Measurements from ENCODE around the gene DENND11.

DENND11 gene

DNA sequence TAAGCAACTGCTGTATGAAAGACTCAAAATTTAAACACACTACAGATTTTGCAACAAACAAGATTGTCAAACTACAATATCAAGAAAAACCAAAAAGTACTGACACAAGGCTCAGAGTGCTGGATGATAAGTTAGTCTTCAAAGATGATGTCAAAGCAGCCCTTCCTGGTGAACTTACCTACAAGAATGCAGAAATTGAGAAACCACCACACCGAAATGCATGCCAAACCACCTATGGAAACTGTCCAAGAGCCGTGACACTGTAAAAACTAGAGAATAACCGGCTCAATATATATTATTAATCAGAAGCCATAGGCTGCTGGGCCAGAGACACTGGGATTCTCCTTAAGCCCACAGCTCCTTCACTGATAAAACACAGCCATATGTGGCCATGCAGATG, 25.3 kb downstream of the DENND11 start:
- no peak for DNase-seq

DNA sequence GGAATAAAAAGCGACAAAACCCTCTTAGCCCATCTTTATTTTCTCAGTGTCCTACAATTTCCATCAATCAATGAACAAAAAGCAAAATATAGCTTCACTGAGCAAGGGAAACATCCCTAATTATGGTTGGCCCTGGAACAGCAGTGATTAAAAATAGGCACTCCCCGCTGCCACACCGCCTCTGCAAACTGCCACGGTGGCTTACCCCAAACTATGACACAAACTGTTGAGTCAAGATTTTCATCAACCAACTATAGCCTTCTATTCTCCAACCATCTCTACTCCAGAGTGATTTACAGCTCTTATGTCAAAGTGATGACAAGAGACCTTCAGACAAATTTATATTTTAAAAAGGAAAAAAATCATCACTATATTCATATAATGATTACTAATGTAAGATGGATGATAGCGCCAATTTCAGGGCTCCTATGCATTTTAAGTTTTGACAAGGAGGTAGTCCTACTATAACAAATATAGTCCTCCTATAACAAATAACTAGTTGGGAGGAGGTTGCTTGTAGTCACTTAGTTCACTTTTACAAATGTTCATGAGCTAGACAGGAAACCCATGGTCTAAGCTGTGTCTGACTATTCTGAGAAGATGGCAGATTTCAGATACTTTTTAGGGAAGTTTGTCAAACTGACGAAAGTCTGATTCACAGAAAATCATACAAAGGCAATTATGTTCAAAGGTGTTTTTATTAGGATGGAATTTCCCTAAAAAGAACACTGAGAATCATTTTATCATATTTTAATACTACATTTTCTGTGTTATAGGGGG, 26.3 kb downstream of the DENND11 start:
- no peak for DNase-seq

DNA sequence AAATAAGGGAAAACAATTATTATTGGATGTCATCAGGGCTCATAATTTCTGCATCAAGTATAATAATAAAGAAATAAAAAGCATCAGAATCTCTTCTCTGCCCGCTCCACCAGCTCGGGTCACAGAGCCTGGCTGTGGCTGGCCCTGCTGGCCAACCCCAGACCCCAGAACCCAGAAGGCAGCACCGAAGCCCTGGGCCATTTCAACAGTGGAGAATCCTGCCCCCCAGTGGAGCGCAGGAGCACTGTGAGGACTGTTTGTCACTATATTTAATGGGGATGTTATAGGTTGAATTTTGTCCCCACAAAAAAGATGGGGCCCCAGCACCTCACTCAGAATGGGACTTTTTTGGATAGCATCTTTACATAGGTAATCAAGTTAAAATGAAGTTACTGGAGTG, 27.3 kb downstream of the DENND11 start:
- no peak for DNase-seq

DNA sequence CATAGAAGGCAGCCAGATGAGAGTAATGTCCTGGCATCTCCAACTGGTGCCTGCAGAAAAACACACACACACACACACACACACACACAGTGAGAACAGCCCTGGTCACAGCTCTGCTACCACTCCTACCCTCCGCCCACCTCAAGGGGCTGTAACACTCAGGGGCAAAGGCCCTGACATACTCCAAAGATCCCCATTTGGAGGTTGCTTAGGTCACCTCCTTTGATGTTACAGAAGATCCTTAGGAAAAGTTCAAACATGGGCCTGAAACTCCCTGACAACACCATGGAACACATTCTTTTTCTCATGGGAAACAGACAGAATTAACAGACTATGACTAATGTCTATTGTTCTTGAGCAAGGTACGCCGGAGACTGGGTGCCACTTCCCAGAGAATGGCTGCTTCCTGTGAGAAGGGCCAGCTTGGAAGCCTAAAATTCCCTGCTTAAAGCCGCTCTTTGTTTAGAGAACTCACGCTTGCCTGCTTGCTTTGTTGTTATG, 27.7 kb downstream of the DENND11 start:
- DNase-seq: no peak

DNA sequence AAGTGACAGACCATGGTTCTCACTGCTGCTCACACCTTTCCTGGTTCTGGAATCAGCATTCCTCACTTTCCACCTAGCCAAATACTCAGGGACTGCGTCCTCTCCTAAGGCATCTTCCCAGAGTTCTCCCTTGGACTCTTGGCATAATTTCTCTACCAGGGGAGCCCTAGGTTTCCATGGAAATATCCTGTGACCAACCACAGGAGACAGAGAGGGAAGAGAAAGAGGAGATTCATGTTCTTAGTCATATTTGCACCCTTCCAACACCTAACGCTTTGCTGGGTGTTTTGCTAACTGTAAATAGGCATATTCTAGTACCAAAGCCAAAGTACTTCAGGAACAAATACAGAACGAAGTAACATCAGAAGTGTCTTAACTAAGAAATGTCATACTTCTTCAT, 28.6 kb downstream of the DENND11 start:
- no peak for DNase-seq

DNA sequence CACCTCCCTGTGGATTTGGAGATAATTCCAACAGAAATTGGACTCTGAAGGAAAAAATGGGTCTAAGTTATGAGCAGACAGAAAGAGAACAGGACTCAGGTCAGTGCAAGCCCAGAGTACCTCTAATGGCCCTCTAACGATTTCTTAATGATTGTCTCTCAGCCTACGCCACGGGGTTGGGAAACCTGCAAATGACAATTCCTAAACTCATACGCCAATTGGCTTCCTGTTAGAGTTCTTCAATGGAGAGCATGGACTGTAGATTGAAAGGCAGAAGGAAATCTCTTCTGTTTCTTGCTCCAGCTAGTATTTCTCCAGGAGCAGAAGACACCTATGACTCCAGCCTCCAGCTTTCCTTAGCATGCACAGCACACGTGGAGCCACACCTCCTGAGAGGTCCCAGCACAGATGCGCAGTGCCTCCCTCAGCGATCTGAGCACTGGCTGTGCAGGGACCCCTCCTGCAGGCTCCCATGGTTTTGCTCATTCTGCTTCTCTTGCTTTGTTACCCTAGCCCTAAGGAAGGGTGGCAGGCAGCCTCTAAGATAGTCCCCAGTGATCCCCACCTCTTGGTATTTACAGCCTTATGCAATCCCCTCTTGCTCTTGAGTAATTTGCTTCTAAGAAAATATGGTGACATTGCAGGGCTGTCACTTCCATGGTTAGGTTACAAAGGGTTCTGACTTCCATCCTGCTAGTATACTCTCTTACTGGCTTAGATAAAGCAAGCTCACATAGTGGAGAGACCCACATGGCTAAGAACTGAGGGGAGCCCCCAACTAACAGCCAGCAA, 30.1 kb downstream of the DENND11 start:
- no peak for DNase-seq

DNA sequence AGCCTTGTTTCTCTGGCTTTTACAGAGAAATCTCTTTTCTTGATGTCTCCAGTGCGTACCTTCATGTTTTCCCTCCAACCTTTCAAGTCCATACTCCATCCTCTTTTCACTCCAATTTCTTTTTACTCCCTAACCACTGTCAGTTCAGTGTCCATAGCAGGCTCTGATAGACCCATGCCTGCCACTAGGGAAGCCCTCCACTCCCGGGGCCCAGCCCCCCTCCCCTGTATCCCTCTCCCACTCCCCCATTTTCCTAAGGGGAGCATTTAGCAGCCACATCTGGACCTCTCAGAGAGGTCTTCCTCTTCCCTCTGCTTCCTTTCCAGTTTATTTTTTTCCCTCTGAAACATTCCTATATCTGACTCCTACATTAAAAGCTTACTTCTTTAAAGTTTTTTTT, 33.1 kb downstream of the DENND11 start:
- no peak for DNase-seq

DNA sequence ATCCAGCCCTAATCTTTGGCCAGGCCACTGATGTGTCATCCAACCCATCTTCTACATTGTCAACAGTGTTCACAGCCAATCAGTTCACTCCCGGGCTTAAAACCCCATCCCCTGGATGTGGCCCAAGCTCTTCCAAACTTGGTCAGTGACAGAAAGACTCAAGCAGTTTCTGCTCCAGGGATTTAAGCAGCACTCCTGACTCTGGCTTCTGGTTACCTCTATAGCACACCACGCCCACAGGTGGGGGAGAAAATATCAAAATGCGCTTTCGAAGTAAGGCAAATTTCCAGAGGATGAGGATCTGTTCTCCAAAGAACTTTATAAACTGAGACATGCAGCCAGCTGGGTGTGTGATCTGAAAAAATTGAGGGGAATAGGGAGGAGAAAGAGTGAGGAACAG, 35.9 kb downstream of the DENND11 start:
- DNase-seq: no peak

DNA sequence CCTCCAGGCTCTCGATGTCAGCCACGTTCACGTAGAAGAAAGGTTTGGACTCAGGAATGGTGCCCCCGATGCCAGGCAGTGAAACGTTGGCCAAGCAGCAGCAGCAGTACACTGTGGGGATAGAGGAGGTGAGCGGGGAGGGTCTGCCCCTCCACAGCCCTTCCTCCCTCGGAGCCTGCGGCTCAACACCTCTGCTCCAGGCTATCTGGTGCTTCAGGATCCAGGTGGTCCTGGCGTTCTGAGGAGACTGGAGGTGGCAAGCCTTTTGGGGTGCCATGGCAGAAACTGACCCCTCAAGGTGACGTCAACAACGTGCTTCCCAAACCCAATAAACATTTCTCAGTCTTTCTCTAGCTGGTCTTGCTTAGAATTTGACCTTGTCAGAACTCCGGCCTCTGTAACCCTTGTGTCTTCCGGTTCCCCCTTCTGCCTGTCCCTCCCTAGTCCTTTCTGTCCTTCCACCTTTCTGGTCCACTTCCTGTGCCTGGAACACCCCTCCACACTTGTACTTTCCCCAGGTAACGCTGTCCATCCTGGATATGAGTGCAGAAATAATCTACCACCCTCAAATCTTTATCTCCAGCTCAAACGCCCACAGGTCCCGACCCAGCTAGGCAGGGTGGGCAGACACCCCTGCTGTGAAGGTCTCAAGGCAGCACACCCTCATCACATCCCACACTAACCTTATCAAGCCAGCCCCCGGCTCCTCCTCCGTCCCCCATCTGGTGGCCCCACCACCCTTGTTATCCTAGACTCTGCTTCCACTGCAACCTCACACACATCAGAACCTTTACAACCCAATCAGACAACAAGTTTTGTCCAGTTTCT, 36.5 kb downstream of the DENND11 start:
- no peak for DNase-seq

DNA sequence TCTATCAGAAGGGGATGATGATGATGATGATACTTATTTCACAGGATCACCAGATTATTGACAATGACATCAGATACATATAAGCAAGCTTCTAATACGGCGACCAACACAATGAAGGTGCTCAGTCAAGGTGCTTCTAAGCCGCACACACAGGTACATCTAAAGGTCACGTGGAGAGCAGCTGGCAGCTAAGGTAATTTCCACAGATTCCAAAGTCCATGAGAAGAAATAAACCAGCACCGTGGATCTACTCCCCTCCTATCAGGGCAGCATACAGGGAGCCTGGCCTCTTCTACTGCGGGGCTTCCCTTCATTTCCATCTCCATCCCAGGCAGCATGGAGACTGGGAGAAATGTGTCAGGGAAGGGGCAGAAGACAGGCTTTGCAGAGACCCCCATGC, 37.5 kb downstream of the DENND11 start:
- DNase-seq: no peak

DNA sequence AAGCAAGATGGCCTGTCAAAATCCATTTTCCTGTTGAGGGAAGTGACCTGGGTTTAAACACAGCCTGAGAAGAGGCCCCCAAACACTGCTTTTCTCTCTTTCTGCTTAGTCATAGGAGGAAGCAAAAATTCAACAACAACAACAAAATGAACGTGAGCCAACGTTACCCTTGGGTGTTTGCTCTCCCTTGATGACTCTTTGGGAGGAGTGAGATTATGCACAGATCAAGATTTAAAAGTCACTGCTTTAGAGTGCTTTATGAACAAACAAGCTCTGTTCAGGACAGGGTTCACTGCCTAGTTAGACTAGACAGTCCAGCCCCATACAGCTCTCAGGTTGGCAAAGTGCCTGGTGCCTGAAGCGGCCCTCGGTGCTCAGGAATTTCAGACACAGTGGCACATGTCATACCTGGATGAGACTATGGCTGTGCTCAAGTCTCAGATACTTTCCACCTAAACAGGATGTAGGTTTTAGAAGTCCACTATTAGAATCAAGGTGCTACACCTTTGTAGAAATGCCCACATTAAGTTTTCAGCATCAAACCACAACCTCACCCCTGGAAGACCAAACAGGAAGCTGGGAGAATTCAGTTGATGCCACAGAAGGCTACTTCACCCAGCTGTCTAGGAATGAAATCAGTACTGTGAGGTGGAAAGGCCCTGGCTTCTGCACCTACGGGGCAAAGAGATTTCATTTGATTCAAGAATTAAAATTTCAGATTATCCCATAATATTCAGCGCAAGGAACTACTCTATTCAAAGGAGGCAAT, 38.7 kb downstream of the DENND11 start:
- peak; percentile 16 for DNase-seq

DNA sequence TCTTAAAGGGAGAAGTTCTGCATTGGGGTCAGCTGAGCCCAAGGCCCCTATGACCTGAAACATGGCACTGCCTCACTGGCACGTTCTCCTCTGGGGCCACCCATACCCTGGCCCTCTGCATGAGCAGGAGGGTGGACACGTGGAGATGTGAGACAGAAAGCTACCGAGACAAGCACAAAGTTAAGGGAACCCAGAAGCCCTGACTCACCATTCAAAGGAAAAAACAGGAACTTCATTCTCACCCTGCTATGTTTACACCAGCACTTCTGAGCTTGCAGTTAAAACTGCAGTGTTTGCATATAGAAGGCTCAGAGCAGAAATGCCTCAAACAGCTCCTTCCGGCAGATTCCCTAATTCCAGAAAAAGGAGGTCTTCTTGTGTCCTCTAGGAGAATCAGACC, 41.7 kb downstream of the DENND11 start:
- no peak for DNase-seq

DNA sequence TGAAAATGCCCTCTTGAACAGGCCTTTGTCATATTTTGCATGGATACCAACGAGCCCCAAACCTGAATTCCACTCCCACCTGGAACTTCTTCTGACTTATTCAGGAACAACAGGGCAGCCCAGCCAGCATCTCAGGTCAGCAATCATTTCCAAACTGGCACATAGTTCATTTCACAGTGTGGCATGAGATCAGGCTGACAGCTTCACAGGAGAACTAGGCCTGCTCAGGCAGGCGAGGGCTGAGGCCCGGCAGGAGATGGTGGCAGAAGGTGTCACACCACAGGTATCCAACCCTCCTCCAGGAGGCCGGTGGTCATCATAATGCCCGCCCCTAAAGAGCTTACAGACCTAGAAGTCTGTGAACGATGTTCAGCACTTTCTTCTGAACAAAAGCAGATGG, 42.5 kb downstream of the DENND11 start:
- DNase-seq: no peak

DNA sequence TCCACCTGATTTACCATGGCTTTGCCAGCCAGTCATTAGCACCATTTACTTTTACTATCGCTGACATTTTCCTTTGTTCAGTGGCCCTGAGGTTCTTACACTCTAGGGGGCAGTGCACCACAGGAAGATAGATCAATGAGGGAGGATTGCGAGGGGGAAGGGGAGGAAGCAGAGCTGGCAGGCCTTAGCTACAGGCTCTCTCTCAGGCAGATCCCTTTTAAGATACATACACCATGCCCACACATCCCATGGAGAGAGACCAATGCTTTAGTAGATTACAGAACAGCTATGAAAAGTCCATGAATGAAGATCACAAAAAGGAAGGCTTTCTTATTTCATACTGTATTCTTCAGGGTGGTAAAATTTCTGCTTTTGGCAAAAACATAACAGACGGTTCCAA, 47.4 kb downstream of the DENND11 start:
- DNase-seq: peak; percentile 78

DNA sequence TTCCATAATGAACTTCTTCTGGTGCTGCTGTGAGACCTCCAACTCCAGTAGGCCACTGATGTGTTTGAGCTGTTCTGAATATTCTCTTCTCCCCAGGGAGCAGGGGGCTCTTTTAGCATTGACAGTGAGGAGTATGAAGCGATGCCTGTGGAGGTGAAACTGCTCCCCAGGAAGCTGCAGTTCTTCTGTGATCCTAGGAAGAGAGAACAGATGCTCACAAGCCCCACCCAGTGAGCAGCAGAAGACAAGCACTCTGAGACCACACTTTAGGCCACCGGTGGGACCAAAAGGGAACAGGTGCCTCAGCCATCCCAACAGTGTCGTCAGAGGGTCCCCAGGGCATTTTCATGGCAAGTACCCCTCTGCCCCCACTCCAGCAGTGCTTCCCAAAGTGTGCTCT, 49.3 kb downstream of the DENND11 start:
- DNase-seq: no peak

Data from NCI-H2029 (cell line).